Measurements from ENCODE around the gene TRIL. TPM values are rescaled to one million over a fixed set of nuclear protein-coding genes. Genes with fewer than 3 reads are reported as not detected.

TRIL gene
- polyA plus RNA-seq, 1 donor from 2014 or later = 1.4 TPM

- H3K27ac ChIP-seq (ENCODE audit: low read length) = no peak overlapping the region
- no peaks in the 10 kb centered on the region for H3F3A ChIP-seq (ENCODE audit: insufficient read depth, low read length, poor library complexity, severe bottlenecking)
- H3K36me3 ChIP-seq (ENCODE audit: insufficient read depth, low read length) = no peaks in the 10 kb centered on the region
- H2AFZ ChIP-seq (ENCODE audit: low read depth, low read length) = no peak overlapping the region
- no peaks in the 10 kb centered on the region for H4K20me1 ChIP-seq (ENCODE audit: insufficient read depth)
- no peaks in the 10 kb centered on the region for H3K9me3 ChIP-seq (ENCODE audit: low read length)
- no peak overlapping the region for H3K9ac ChIP-seq (ENCODE audit: low read length)
- no peaks in the 10 kb centered on the region for H3K27me3 ChIP-seq (ENCODE audit: insufficient read depth, low read depth, low read length)
- H3K9me2 ChIP-seq (ENCODE audit: insufficient read depth, low read length) = no peaks in the 10 kb centered on the region
- H3K4me3 ChIP-seq (ENCODE audit: low read length) = no peak overlapping the region
- H3K79me2 ChIP-seq (replicated peaks; ENCODE audit: insufficient read depth, low read length) = no peaks in the 10 kb centered on the region
- H3K4me2 ChIP-seq (ENCODE audit: low read length) = no peak overlapping the region
- TF ChIP-seq TAF1 (IDR thresholded peaks at IDR 0.05; ENCODE audit: low read depth) = no peak
- no peak for TF ChIP-seq SMC3 (conservative IDR thresholded peaks at IDR 0.05; ENCODE audit: poor library complexity)
- TF ChIP-seq POLR2AphosphoS5 (IDR thresholded peaks at IDR 0.05) = no peak
- TF ChIP-seq REST (IDR thresholded peaks at IDR 0.05; ENCODE audit: borderline replicate concordance) = no peak
- no peak for TF ChIP-seq RAD21 (conservative IDR thresholded peaks at IDR 0.05)
- TF ChIP-seq EP300 (conservative IDR thresholded peaks at IDR 0.05; ENCODE audit: poor library complexity, severe bottlenecking) = no peak
- TF ChIP-seq MXI1 (conservative IDR thresholded peaks at IDR 0.05; ENCODE audit: poor library complexity, severe bottlenecking) = no peak
- TF ChIP-seq, protein P1, sequence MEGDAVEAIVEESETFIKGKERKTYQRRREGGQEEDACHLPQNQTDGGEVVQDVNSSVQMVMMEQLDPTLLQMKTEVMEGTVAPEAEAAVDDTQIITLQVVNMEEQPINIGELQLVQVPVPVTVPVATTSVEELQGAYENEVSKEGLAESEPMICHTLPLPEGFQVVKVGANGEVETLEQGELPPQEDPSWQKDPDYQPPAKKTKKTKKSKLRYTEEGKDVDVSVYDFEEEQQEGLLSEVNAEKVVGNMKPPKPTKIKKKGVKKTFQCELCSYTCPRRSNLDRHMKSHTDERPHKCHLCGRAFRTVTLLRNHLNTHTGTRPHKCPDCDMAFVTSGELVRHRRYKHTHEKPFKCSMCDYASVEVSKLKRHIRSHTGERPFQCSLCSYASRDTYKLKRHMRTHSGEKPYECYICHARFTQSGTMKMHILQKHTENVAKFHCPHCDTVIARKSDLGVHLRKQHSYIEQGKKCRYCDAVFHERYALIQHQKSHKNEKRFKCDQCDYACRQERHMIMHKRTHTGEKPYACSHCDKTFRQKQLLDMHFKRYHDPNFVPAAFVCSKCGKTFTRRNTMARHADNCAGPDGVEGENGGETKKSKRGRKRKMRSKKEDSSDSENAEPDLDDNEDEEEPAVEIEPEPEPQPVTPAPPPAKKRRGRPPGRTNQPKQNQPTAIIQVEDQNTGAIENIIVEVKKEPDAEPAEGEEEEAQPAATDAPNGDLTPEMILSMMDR (IDR thresholded peaks at IDR 0.05; ENCODE audit: poor library complexity, severe bottlenecking) = no peak
- no peak for TF ChIP-seq EZH2 (IDR thresholded peaks at IDR 0.05; ENCODE audit: borderline replicate concordance, insufficient read depth, low read length, poor library complexity, severe bottlenecking)
Measured at GRCh38 chr7:28939844-28940544, 18.1 kb downstream of the TRIL start.

- Histone ChIP-seq H2AFZ (ENCODE audit: low read depth, low read length) (no peak overlapping the region), H3K9me3 (ENCODE audit: low read length) (no peaks in the 10 kb centered on the region), H3K36me3 (ENCODE audit: insufficient read depth, low read length) (no peaks in the 10 kb centered on the region), H4K20me1 (ENCODE audit: insufficient read depth) (no peaks in the 10 kb centered on the region), H3K27me3 (ENCODE audit: insufficient read depth, low read depth, low read length) (no peaks in the 10 kb centered on the region), H3K9ac (ENCODE audit: low read length) (no peak overlapping the region), H3F3A (ENCODE audit: insufficient read depth, low read length, poor library complexity, severe bottlenecking) (no peaks in the 10 kb centered on the region), H3K79me2 (replicated peaks; ENCODE audit: insufficient read depth, low read length) (no peaks in the 10 kb centered on the region), H3K4me2 (ENCODE audit: low read length) (no peak overlapping the region), H3K4me3 (ENCODE audit: low read length) (no peak overlapping the region), H3K27ac (ENCODE audit: low read length) (no peak overlapping the region), H3K9me2 (ENCODE audit: insufficient read depth, low read length) (no peaks in the 10 kb centered on the region)
- TF ChIP-seq, protein P1 (IDR thresholded peaks at IDR 0.05; ENCODE audit: poor library complexity, severe bottlenecking) = no peak
- TF ChIP-seq SMC3 (conservative IDR thresholded peaks at IDR 0.05; ENCODE audit: poor library complexity) (no peak), EP300 (conservative IDR thresholded peaks at IDR 0.05; ENCODE audit: poor library complexity, severe bottlenecking) (no peak), RAD21 (conservative IDR thresholded peaks at IDR 0.05) (no peak), REST (IDR thresholded peaks at IDR 0.05; ENCODE audit: borderline replicate concordance) (no peak), TAF1 (IDR thresholded peaks at IDR 0.05; ENCODE audit: low read depth) (no peak), POLR2AphosphoS5 (IDR thresholded peaks at IDR 0.05) (no peak), EZH2 (IDR thresholded peaks at IDR 0.05; ENCODE audit: borderline replicate concordance, insufficient read depth, low read length, poor library complexity, severe bottlenecking) (no peak), MXI1 (conservative IDR thresholded peaks at IDR 0.05; ENCODE audit: poor library complexity, severe bottlenecking) (no peak)
Measured at GRCh38 chr7:28939367-28939766, 18.8 kb downstream of the TRIL start.

Measured in neural cell (in vitro differentiated cells).